PC-9 (cell line): ENCODE measurements around the gene UST.

Experiments used
- EZH2 ChIP-seq: fragments of 200-600 bp; sonication (generic); IDR thresholded peaks from 2 replicates; pipeline ENCODE4 v1.8.0; 2017; ENCODE audit warnings: antibody characterized with exemption, low read depth
- TF ChIP-seq, protein P1 (sequence below): fragments of 200-600 bp; sonication (generic); conservative IDR thresholded peaks from 2 replicates; pipeline ENCODE4 v1.6.1; 2017; ENCODE audit warnings: mixed run types, antibody characterized with exemption, mild to moderate bottlenecking, moderate library complexity

GRCh38 chr6:149065658-149066556 is 319.1 kb downstream of the UST start:
- TF ChIP-seq, protein P1, sequence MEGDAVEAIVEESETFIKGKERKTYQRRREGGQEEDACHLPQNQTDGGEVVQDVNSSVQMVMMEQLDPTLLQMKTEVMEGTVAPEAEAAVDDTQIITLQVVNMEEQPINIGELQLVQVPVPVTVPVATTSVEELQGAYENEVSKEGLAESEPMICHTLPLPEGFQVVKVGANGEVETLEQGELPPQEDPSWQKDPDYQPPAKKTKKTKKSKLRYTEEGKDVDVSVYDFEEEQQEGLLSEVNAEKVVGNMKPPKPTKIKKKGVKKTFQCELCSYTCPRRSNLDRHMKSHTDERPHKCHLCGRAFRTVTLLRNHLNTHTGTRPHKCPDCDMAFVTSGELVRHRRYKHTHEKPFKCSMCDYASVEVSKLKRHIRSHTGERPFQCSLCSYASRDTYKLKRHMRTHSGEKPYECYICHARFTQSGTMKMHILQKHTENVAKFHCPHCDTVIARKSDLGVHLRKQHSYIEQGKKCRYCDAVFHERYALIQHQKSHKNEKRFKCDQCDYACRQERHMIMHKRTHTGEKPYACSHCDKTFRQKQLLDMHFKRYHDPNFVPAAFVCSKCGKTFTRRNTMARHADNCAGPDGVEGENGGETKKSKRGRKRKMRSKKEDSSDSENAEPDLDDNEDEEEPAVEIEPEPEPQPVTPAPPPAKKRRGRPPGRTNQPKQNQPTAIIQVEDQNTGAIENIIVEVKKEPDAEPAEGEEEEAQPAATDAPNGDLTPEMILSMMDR = no peak
- TF ChIP-seq EZH2 = no peak
